GM12878 (cell line): ENCODE measurements around the gene ZCCHC24. TPM values are rescaled to one million over a fixed set of nuclear protein-coding genes. Genes with fewer than 3 reads are reported as not detected.

ENCODE experiments used
- ATAC-seq: fragments of 200-7000 bp; cut with Tn5 transposase; 3 replicates; pipeline ENCODE4 v1.9.1; 2020; ENCODE audit warnings: mild to moderate bottlenecking, moderate library complexity
- BruUV-seq: library from RNA; stranded (reverse); fragments of 400-500 nt; replicated peaks from 2 replicates; lab custom pipeline; 2021; lab: Mats Ljungman, UMichigan
- CTCF ChIA-PET: fragments of 300-600 bp; sonication (Branson Sonifier 250); formaldehyde crosslinking; extraction: SDS; loops from one replicate; lab custom pipeline; 2021; ENCODE audit warnings: inconsistent platforms; lab: Yijun Ruan, JAX
- POLR2A ChIA-PET: fragments of 350-600 bp; formaldehyde crosslinking; extraction: SDS; loops from one replicate; lab custom pipeline; 2021; ENCODE audit warnings: inconsistent platforms; lab: Charles Lee
- RAD21 ChIA-PET: fragments of 300-600 bp; sonication (Branson Sonifier 250); formaldehyde crosslinking; loops from one replicate; lab custom pipeline; 2023; ENCODE audit warnings: antibody characterized with exemption; ENCODE audit not compliant: unreplicated experiment; lab: Charles Lee
- SMC1A ChIA-PET: fragments of 300-600 bp; sonication (Branson Sonifier 250); formaldehyde crosslinking; loops from one replicate; lab custom pipeline; 2023; ENCODE audit not compliant: unreplicated experiment, uncharacterized antibody; lab: Charles Lee
- DNase-seq: peaks from one replicate; pipeline ENCODE4 v3.0.0-alpha.2; 2011; ENCODE audit warnings: low read depth, low spot score
- FAIRE-seq: peaks from 3 replicates; lab custom pipeline; 2011; peaks lifted over from hg19 to GRCh38; lab: Jason Lieb, UNC
- H2AFZ ChIP-seq: 2 replicates; pipeline ENCODE4 v1.6.0; 2011; ENCODE audit warnings: low read depth, low read length, control low read depth; ENCODE audit not compliant: control insufficient read depth
- H3K27ac ChIP-seq: 2 replicates; pipeline ENCODE4 v1.5.1; 2011; ENCODE audit warnings: control low read depth; ENCODE audit not compliant: control insufficient read depth, insufficient read depth
- H3K27me3 ChIP-seq, 2 experiments: replicated peaks in 1 of 2; 2 replicates each; pipeline versions ENCODE4 v1.6.0 to v1.6.1; 2011; ENCODE audit warnings: low read length in 1 of 2; ENCODE audit not compliant: control insufficient read depth in 2 of 2, insufficient read depth in 2 of 2
- H3K36me3 ChIP-seq, 2 experiments: 2 replicates each; pipeline ENCODE4 v1.5.1; 2011; ENCODE audit warnings: low read length in 1 of 2; ENCODE audit not compliant: control insufficient read depth in 2 of 2, insufficient read depth in 2 of 2
- H3K4me1 ChIP-seq: 2 replicates; pipeline ENCODE4 v1.6.1; 2011; ENCODE audit warnings: mild to moderate bottlenecking, low read length, moderate library complexity, mixed read lengths; ENCODE audit not compliant: control insufficient read depth, insufficient read depth
- H3K4me2 ChIP-seq: 2 replicates; pipeline ENCODE4 v1.6.0; 2011; ENCODE audit warnings: control low read depth; ENCODE audit not compliant: control insufficient read depth, insufficient read depth
- H3K4me3 ChIP-seq: fragments of 200-600 bp; sonication (generic); 2 replicates; pipeline ENCODE4 v1.5.1; 2016
- H3K79me2 ChIP-seq: 2 replicates; pipeline ENCODE4 v1.6.0; 2011; ENCODE audit warnings: low read length; ENCODE audit not compliant: control insufficient read depth, insufficient read depth
- H3K9ac ChIP-seq: 2 replicates; pipeline ENCODE4 v1.8.0; 2011; ENCODE audit warnings: low read length, control low read depth, mixed read lengths; ENCODE audit not compliant: control insufficient read depth, insufficient read depth
- H3K9me3 ChIP-seq: replicated peaks from 3 replicates; pipeline ENCODE4 v1.5.1; 2011; ENCODE audit warnings: mild to moderate bottlenecking, low read length; ENCODE audit not compliant: control insufficient read depth, insufficient read depth
- H4K20me1 ChIP-seq: 2 replicates; pipeline ENCODE4 v1.6.0; 2011; ENCODE audit not compliant: control insufficient read depth, insufficient read depth
- ATF3 ChIP-seq: IDR thresholded peaks from 2 replicates; pipeline ENCODE4 v1.6.1; 2011; ENCODE audit warnings: low read depth, mild to moderate bottlenecking, low read length, moderate library complexity, borderline replicate concordance; ENCODE audit errors: extremely low read depth
- CBX5 ChIP-seq: sonication (generic); IDR thresholded peaks from 2 replicates; pipeline ENCODE4 v1.6.1; 2016; ENCODE audit warnings: low read depth, moderate library complexity, mild to moderate bottlenecking, inconsistent platforms
- CREB1 ChIP-seq: IDR thresholded peaks from 2 replicates; pipeline ENCODE4 v1.6.1; 2012; ENCODE audit warnings: low read depth, mild to moderate bottlenecking, inconsistent platforms
- CREM ChIP-seq: IDR thresholded peaks from 2 replicates; pipeline ENCODE4 v1.6.1; 2014; ENCODE audit warnings: antibody characterized with exemption, low read depth
- WGBS: methylation state at CpG from one replicate; pipeline ENCODE4 v1.1.6; 2016; ENCODE audit warnings: low lambda C conversion rate; ENCODE audit not compliant: insufficient replicate concordance, insufficient coverage; ENCODE audit errors: missing lambda C conversion rate; 5-methylcytosine and 5-hydroxymethylcytosine counted together
- in situ Hi-C: fragments of 300-500 bp; cut with MboI; formaldehyde crosslinking; loops from 9 replicates; pipeline ENCODE4 v1.14.3; 2018; ENCODE audit warnings: mixed read lengths
- intact Hi-C: fragments of 100-400 bp; cut with micrococcal nuclease; formaldehyde crosslinking; loops from one replicate; pipeline ENCODE4 v1.14.2; 2022; ENCODE audit not compliant: unreplicated experiment
- polyA plus RNA-seq, 11 experiments: library from polyadenylated mRNA; depleted of rRNA in 4 of 11; unstranded in 6 of 11; stranded (reverse) in 5 of 11; fragments of >200 nt; fragmentation: Nextera tagmentation in 4 of 11; fragmentation: Illumina TruSeq in 1 of 11; extraction: Ambion mirVana in 4 of 11; extraction: Trizol in 1 of 11; gene quantifications; 1 replicate in 1 of 11; 2 replicates in 10 of 11; pipeline versions ENCODE4 v1.2.1 to v1.2.3, GENCODE V29; 2011 to 2016; ENCODE audit warnings: inconsistent platforms in 2 of 11, missing spikeins in 2 of 11, low read depth in 1 of 11
- total RNA-seq, 4 experiments: library from RNA; depleted of rRNA in 3 of 4; stranded (reverse); fragments of >200 nt in 3 of 4; fragmentation: Illumina TruSeq in 1 of 4; extraction: Trizol in 1 of 4; gene quantifications; 2 replicates each; pipeline versions ENCODE4 v1.2.1 to v1.2.3, GENCODE V29; 2013 to 2021
- TF ChIP-seq, protein P1 (sequence below): fragments of 450-650 bp; IDR thresholded peaks from 2 replicates; pipeline ENCODE4 v1.6.1; 2017; ENCODE audit warnings: mild to moderate bottlenecking, moderate library complexity
- TF ChIP-seq, protein P2 (sequence below): fragments of 450-650 bp; IDR thresholded peaks from 2 replicates; pipeline ENCODE4 v1.6.1; 2016; ENCODE audit warnings: mild to moderate bottlenecking

The ZCCHC24 gene
- total and polyA plus RNA-seq, 10 of the 15 experiments (the other 5 are each of a cell fraction or from before 2014, with no cell fraction given), result 0.02 to 0.62 (median 0.04) TPM; not detected in 4

- TF ChIP-seq, protein P1, sequence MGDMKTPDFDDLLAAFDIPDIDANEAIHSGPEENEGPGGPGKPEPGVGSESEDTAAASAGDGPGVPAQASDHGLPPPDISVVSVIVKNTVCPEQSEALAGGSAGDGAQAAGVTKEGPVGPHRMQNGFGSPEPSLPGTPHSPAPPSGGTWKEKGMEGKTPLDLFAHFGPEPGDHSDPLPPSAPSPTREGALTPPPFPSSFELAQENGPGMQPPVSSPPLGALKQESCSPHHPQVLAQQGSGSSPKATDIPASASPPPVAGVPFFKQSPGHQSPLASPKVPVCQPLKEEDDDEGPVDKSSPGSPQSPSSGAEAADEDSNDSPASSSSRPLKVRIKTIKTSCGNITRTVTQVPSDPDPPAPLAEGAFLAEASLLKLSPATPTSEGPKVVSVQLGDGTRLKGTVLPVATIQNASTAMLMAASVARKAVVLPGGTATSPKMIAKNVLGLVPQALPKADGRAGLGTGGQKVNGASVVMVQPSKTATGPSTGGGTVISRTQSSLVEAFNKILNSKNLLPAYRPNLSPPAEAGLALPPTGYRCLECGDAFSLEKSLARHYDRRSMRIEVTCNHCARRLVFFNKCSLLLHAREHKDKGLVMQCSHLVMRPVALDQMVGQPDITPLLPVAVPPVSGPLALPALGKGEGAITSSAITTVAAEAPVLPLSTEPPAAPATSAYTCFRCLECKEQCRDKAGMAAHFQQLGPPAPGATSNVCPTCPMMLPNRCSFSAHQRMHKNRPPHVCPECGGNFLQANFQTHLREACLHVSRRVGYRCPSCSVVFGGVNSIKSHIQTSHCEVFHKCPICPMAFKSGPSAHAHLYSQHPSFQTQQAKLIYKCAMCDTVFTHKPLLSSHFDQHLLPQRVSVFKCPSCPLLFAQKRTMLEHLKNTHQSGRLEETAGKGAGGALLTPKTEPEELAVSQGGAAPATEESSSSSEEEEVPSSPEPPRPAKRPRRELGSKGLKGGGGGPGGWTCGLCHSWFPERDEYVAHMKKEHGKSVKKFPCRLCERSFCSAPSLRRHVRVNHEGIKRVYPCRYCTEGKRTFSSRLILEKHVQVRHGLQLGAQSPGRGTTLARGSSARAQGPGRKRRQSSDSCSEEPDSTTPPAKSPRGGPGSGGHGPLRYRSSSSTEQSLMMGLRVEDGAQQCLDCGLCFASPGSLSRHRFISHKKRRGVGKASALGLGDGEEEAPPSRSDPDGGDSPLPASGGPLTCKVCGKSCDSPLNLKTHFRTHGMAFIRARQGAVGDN, result no peak
- TF ChIP-seq CBX5, result no peak
- TF ChIP-seq, protein P2, sequence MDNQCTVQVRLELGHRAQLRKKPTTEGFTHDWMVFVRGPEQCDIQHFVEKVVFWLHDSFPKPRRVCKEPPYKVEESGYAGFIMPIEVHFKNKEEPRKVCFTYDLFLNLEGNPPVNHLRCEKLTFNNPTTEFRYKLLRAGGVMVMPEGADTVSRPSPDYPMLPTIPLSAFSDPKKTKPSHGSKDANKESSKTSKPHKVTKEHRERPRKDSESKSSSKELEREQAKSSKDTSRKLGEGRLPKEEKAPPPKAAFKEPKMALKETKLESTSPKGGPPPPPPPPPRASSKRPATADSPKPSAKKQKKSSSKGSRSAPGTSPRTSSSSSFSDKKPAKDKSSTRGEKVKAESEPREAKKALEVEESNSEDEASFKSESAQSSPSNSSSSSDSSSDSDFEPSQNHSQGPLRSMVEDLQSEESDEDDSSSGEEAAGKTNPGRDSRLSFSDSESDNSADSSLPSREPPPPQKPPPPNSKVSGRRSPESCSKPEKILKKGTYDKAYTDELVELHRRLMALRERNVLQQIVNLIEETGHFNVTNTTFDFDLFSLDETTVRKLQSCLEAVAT, result no peak
- TF ChIP-seq CREB1, result no peak
Measured at GRCh38 chr10:79453392-79453791, 8.0 kb upstream of the ZCCHC24 start (continued).

DNA sequence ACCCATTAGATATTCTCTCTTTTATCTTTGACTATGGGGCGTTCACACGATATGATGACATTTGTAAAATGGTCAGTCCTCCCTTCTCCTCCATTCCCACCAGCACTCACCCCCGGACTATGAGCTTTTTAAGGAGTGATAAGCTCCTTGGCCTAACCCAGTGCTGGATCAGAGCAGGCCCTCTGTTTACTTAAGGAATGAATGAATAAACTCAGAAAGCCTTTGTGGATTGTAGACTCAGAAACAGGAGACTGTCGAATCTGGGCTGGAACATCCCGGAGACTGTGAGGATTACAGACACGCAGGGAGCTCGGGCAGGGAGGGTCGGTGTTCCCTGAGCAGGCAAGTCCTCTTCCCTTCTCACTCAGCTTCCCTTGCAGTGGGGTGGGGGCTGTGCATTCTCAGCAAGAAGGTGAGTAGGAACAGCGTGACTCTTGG lies 6.8 kb upstream of the ZCCHC24 start:
- no peak overlapping the region for H3K4me3 ChIP-seq
- H3K9ac ChIP-seq, result no peak overlapping the region
- H4K20me1 ChIP-seq, result no peaks in the 10 kb centered on the region
- H2AFZ ChIP-seq, result no peak overlapping the region
- H3K4me1 ChIP-seq, result no peaks in the 10 kb centered on the region
- RAD21 ChIA-PET, result no interaction called here
- POLR2A ChIA-PET, result no interaction called here
- FAIRE-seq, result no peak
- no peak overlapping the region for H3K27ac ChIP-seq
- DNase-seq, result no peak
- no peak overlapping the region for H3K4me2 ChIP-seq
- no TSS peak for BruUV-seq
- TF ChIP-seq CREM (no peak), ATF3 (no peak)
- H3K9me3 ChIP-seq, result no peaks in the 10 kb centered on the region
- H3K36me3 ChIP-seq, result no peaks in the 10 kb centered on the region
- no peaks in the 10 kb centered on the region; a peak in 2 of 4 replicates for H3K27me3 ChIP-seq
- in situ Hi-C loops, result no loop called here
- SMC1A ChIA-PET, result no interaction called here
- intact Hi-C loops, result no loop called here
- WGBS, result 35% methylated on average over 9 of the region's 9 CpGs
- H3K79me2 ChIP-seq, result no peaks in the 10 kb centered on the region
- CTCF ChIA-PET, result no interaction called here
- ATAC-seq, result no peak
